ENCODE measurements around the gene ARIH1.

- TF ChIP-seq EZH2phosphoT487 (IDR thresholded peaks at IDR 0.05; ENCODE audit: insufficient read depth, low read depth) (no peak), EZH2 (IDR thresholded peaks at IDR 0.05; ENCODE audit: insufficient read depth, poor library complexity, severe bottlenecking) (no peak)
These were observed 61.8 kb downstream of the ARIH1 start for GRCh38 chr15:72535911-72536310.
